Measurements from ENCODE around the gene LRRC73.

The LRRC73 gene

DNA sequence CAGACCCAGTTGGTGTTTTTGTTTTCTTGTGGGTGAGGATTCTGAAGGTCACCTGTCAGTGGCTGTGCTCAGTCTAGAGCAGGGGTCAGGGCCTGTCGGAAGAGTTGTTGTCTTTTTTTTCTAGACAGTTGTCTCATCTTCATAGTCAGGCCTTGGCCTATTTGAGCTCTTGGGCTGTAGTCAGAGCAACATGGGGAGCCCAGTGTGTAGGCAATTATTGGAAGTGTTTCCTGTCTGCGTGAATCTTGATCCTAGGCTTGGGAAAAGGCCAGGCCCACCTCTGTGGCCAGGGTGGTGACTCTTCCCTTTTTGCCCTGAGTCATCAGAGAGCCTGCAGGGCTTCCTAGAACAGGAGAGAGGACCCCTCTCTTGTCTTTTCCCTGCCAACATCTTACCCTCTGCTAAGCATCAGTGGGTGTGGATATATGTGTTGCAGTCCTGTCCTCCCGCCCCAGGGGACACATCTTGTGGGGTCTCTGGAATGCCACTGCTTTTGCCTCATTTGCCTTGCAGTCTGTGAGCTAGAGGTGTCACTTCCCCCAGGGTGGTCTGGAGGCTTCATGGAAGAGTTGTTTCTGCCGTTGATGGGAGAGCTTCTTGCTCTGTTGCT lies 21.4 kb downstream of the LRRC73 start:
- POLR2A ChIA-PET, result no interaction called here
- H3K4me3 ChIP-seq (ENCODE audit: control insufficient read depth in 1 of 7, extremely low read depth in 1 of 7, insufficient read depth in 4 of 7, low read depth in 2 of 7, low read length in 6 of 7), result no peak overlapping the region

DNA sequence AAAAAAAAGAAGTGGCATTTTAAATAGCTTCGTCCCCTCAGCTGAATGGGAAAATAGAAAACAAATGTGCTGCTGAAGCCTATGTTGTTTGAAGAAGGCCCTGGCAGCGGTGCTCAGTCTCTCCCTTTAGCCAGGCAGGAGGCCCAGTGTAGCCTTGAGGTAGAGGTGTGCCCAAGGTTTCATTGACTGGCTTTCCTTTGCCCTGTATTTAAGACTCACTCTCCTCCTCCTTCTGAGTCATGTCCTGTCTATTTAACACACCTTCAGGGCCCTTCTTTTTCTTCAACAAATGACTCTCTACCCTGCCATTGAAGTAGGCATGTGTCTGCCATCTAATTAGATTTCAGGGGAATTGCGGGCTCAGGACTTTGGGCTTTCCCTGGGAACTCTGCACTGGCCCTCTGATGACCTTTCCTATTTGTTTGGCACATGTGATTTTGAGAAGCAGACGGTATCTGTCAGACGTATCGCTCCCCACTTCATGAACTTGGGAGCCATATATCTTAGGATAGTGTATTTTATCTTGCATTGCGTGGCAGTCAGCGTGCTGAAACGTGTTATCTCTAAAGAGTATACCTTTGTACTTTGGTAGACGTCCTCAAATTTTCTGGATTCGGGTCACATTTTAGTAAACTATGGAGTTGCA lies 28.4 kb downstream of the LRRC73 start:
- Histone ChIP-seq H3K36me3 (ENCODE audit: control insufficient read depth in 4 of 4, insufficient read depth in 4 of 4, low read length in 3 of 4) (peaks cover 0 to 9% (median 0%) of the 10 kb centered on the region in 4 experiments), H3K4me3 (ENCODE audit: control insufficient read depth in 1 of 7, extremely low read depth in 1 of 7, insufficient read depth in 4 of 7, low read depth in 2 of 7, low read length in 6 of 7) (no peak overlapping the region), H3K4me1 (ENCODE audit: control extremely low read depth in 1 of 4, control insufficient read depth in 4 of 4, insufficient read depth in 4 of 4, low read length in 3 of 4) (peaks cover 8 to 17% (median 11%) of the 10 kb centered on the region in 4 experiments), H3K27ac (ENCODE audit: insufficient read depth in 1 of 2, low read depth in 1 of 2, low read length in 2 of 2, poor library complexity in 1 of 2, severe bottlenecking in 2 of 2) (no peak overlapping the region), H3K27me3 (replicated peaks in 2 of 5; ENCODE audit: control insufficient read depth in 4 of 5, insufficient read depth in 5 of 5, low read length in 4 of 5) (no peaks in the 10 kb centered on the region), H3K9me3 (ENCODE audit: control extremely low read depth in 1 of 5, control insufficient read depth in 4 of 5, insufficient read depth in 2 of 5, low read depth in 1 of 5, low read length in 4 of 5) (no peaks in the 10 kb centered on the region)
- WGBS (ENCODE audit: insufficient coverage), result 94% methylated on average over 8 of the region's 11 CpGs
- DNase-seq, result no peak
- POLR2A ChIA-PET, result no interaction called here
- CTCF ChIA-PET, result interaction anchor here (0.7 kb wide), 1 partner anchor 217 kb away, joined by 3 read pairs; no protein-coding TSS in a partner anchor

More for the DNA sequence above, 21.4 kb downstream of the LRRC73 start:
- H3K27me3 ChIP-seq (replicated peaks in 2 of 5; ENCODE audit: control insufficient read depth in 4 of 5, insufficient read depth in 5 of 5, low read length in 4 of 5), result no peaks in the 10 kb centered on the region
- WGBS (ENCODE audit: insufficient coverage), result 100% methylated on average over 1 of the region's 4 CpGs
- H3K27ac ChIP-seq (ENCODE audit: insufficient read depth in 1 of 2, low read depth in 1 of 2, low read length in 2 of 2, poor library complexity in 1 of 2, severe bottlenecking in 2 of 2), result no peak overlapping the region
- no peak for DNase-seq
- H3K36me3 ChIP-seq (ENCODE audit: control insufficient read depth in 4 of 4, insufficient read depth in 4 of 4, low read length in 3 of 4), result peaks cover 3 to 27% (median 10%) of the 10 kb centered on the region in 4 experiments
- CTCF ChIA-PET, result interaction anchor here (1.1 to 2.1 kb wide), 4 partner anchors 18 to 27 kb away, joined by 3 to 6 read pairs (median 4); no protein-coding TSS in a partner anchor
- no peaks in the 10 kb centered on the region for H3K9me3 ChIP-seq (ENCODE audit: control extremely low read depth in 1 of 5, control insufficient read depth in 4 of 5, insufficient read depth in 2 of 5, low read depth in 1 of 5, low read length in 4 of 5)
- no peaks in the 10 kb centered on the region for H3K4me1 ChIP-seq (ENCODE audit: control extremely low read depth in 1 of 4, control insufficient read depth in 4 of 4, insufficient read depth in 4 of 4, low read length in 3 of 4)

GRCh38 chr6:43481075-43481474 lies 29.1 kb downstream of the LRRC73 start:
- ChIA-PET POLR2A (no interaction called here), CTCF (interaction anchor here (0.7 to 1.3 kb wide), 3 partner anchors 11 to 216 kb away, joined by 3 read pairs; no protein-coding TSS in a partner anchor)
- Histone ChIP-seq H3K27me3 (replicated peaks in 2 of 5; ENCODE audit: control insufficient read depth in 4 of 5, insufficient read depth in 5 of 5, low read length in 4 of 5) (no peaks in the 10 kb centered on the region), H3K9me3 (ENCODE audit: control extremely low read depth in 1 of 5, control insufficient read depth in 4 of 5, insufficient read depth in 2 of 5, low read depth in 1 of 5, low read length in 4 of 5) (no peaks in the 10 kb centered on the region), H3K36me3 (ENCODE audit: control insufficient read depth in 4 of 4, insufficient read depth in 4 of 4, low read length in 3 of 4) (peaks cover 0 to 8% (median 0%) of the 10 kb centered on the region in 4 experiments), H3K4me3 (ENCODE audit: control insufficient read depth in 1 of 7, extremely low read depth in 1 of 7, insufficient read depth in 4 of 7, low read depth in 2 of 7, low read length in 6 of 7) (no peak overlapping the region), H3K4me1 (ENCODE audit: control extremely low read depth in 1 of 4, control insufficient read depth in 4 of 4, insufficient read depth in 4 of 4, low read length in 3 of 4) (peaks cover 8 to 19% (median 12%) of the 10 kb centered on the region in 4 experiments), H3K27ac (ENCODE audit: insufficient read depth in 1 of 2, low read depth in 1 of 2, low read length in 2 of 2, poor library complexity in 1 of 2, severe bottlenecking in 2 of 2) (no peak overlapping the region)
- peak in 1 of 3 donors; percentile 8 for DNase-seq
- no CpG with 5 or more reads among the region's 2 CpGs for WGBS (ENCODE audit: insufficient coverage)

DNA sequence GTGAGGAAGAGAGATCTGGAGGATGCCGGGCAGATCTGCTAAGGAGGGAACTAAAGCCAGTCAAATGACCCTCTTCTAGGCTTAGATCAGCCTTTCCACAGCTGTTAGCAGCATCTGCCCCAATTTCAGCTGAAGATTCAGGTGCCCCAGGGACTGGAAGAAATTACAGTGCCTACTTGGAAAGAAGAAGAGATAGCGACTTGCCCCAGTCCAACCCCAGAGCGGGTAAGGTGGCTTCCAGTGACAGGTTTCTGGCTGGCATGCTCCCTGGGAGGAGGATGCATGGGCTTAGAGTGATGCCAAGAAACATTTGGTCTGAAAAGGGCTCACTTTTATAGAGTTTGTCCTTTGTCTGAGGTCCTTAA lies 32.2 kb downstream of the LRRC73 start:
- Histone ChIP-seq H3K4me3 (ENCODE audit: control insufficient read depth in 1 of 7, extremely low read depth in 1 of 7, insufficient read depth in 4 of 7, low read depth in 2 of 7, low read length in 6 of 7) (peak overlapping the region; percentile 31 to 84 (median 75)), H3K36me3 (ENCODE audit: control insufficient read depth in 4 of 4, insufficient read depth in 4 of 4, low read length in 3 of 4) (peaks cover 0 to 3% (median 0%) of the 10 kb centered on the region in 4 experiments), H3K4me1 (ENCODE audit: control extremely low read depth in 1 of 4, control insufficient read depth in 4 of 4, insufficient read depth in 4 of 4, low read length in 3 of 4) (peaks cover 8 to 19% (median 12%) of the 10 kb centered on the region in 4 experiments), H3K27ac (ENCODE audit: insufficient read depth in 1 of 2, low read depth in 1 of 2, low read length in 2 of 2, poor library complexity in 1 of 2, severe bottlenecking in 2 of 2) (peak overlapping the region; percentile 87 to 93), H3K27me3 (replicated peaks in 2 of 5; ENCODE audit: control insufficient read depth in 4 of 5, insufficient read depth in 5 of 5, low read length in 4 of 5) (no peaks in the 10 kb centered on the region), H3K9me3 (ENCODE audit: control extremely low read depth in 1 of 5, control insufficient read depth in 4 of 5, insufficient read depth in 2 of 5, low read depth in 1 of 5, low read length in 4 of 5) (no peaks in the 10 kb centered on the region)
- peak in 2 of 3 donors; percentile 13 to 35 for DNase-seq
- ChIA-PET POLR2A (no interaction called here), CTCF (interaction anchor here (1.3 to 1.5 kb wide), 2 partner anchors 44 to 56 kb away, joined by 3 read pairs; no protein-coding TSS in a partner anchor)
- 79% methylated on average over 2 of the region's 3 CpGs for whole genome bisulfite sequencing (ENCODE audit: insufficient coverage)

DNA sequence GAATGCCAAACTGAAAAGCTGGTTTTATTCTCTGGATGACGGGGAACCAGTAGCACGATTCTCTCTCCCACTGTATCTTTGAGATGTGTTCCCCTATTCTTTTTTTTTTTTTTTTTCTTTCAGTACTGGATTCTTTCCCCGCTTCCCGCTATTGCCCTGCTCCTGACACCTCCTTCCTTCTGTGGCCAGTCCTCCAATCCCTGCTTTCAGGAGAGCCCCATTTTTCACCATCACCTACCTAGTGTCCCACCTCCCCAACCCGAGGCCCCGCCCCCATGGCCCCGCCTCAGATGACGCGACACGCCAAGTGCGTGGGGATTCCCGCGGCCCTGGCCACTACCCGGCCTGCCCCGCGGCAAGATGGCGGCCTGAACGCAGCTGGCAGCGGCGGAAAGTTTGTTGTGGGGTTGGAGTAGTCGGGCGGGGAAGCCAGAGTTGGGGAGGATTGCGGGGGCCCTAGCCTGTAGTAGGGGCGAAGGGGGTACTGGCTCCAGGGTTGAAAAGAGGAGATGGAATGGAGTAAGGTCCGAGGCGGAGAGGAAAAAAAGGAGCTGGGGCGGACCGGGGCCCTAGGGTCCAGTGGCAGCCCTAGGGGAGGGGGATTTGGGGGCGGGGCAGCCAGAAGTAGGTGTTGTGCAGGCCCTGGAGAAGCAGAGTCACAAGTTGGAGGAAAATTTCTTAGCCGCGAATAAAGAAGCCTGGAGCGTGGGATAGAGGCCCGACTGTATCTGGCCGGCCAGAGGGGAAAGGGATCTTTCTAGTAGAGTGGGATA lies 32.7 kb downstream of the LRRC73 start, which contains the start of gene TJAP1:
TJAP1 (plus strand) TSS at position 336 of the 773 bp plus-strand sequence. CDS start 21,432 bp downstream, outside the sequence.
- Histone ChIP-seq H3K4me3 (ENCODE audit: control insufficient read depth in 1 of 7, extremely low read depth in 1 of 7, insufficient read depth in 4 of 7, low read depth in 2 of 7, low read length in 6 of 7) (peak within 1 kb of the TSS; percentile 31 to 84 (median 75)), H3K9me3 (ENCODE audit: control extremely low read depth in 1 of 5, control insufficient read depth in 4 of 5, insufficient read depth in 2 of 5, low read depth in 1 of 5, low read length in 4 of 5) (no peaks in the 10 kb centered on the region), H3K27ac (ENCODE audit: insufficient read depth in 1 of 2, low read depth in 1 of 2, low read length in 2 of 2, poor library complexity in 1 of 2, severe bottlenecking in 2 of 2) (peak within 1 kb of the TSS; percentile 87 to 93), H3K27me3 (replicated peaks in 2 of 5; ENCODE audit: control insufficient read depth in 4 of 5, insufficient read depth in 5 of 5, low read length in 4 of 5) (no peaks in the 10 kb centered on the region), H3K4me1 (ENCODE audit: control extremely low read depth in 1 of 4, control insufficient read depth in 4 of 4, insufficient read depth in 4 of 4, low read length in 3 of 4) (peaks cover 8 to 19% (median 12%) of the 10 kb centered on the region in 4 experiments), H3K36me3 (ENCODE audit: control insufficient read depth in 4 of 4, insufficient read depth in 4 of 4, low read length in 3 of 4) (peaks cover 0 to 1% (median 0%) of the 10 kb centered on the region in 4 experiments)
- POLR2A ChIA-PET, result interaction anchor here (0.6 kb wide), 2 partner anchors 80 to 547 kb away, joined by 4 read pairs; no protein-coding TSS in a partner anchor
- CTCF ChIA-PET, result interaction anchor here (1.3 to 1.5 kb wide), 2 partner anchors 44 to 56 kb away, joined by 3 read pairs; no protein-coding TSS in a partner anchor
- 0% methylated on average over 24 of the region's 34 CpGs for WGBS (ENCODE audit: insufficient coverage)
- DNase-seq, result peak; percentile 85 to 93 (median 92)

GRCh38 chr6:43476746-43477145 lies 33.4 kb downstream of the LRRC73 start:
- no peaks in the 10 kb centered on the region for H3K9me3 ChIP-seq (ENCODE audit: control extremely low read depth in 1 of 5, control insufficient read depth in 4 of 5, insufficient read depth in 2 of 5, low read depth in 1 of 5, low read length in 4 of 5)
- 37% methylated on average over 2 of the region's 2 CpGs for WGBS (ENCODE audit: insufficient coverage)
- peak in 2 of 3 donors; percentile 59 to 62 for DNase-seq

More at GRCh38 chr6:43476746-43477145, 33.4 kb downstream of the LRRC73 start:
- ChIA-PET POLR2A (interaction anchor here (0.6 kb wide), 2 partner anchors 79 to 547 kb away, joined by 4 read pairs; no protein-coding TSS in a partner anchor), CTCF (interaction anchor here (1.3 to 1.5 kb wide), 2 partner anchors 43 to 57 kb away, joined by 3 read pairs; no protein-coding TSS in a partner anchor)
- peaks cover 8 to 19% (median 12%) of the 10 kb centered on the region in 4 experiments for H3K4me1 ChIP-seq (ENCODE audit: control extremely low read depth in 1 of 4, control insufficient read depth in 4 of 4, insufficient read depth in 4 of 4, low read length in 3 of 4)
- peak overlapping the region; percentile 40 to 93 for H3K27ac ChIP-seq (ENCODE audit: insufficient read depth in 1 of 2, low read depth in 1 of 2, low read length in 2 of 2, poor library complexity in 1 of 2, severe bottlenecking in 2 of 2)
- no peaks in the 10 kb centered on the region for H3K36me3 ChIP-seq (ENCODE audit: control insufficient read depth in 4 of 4, insufficient read depth in 4 of 4, low read length in 3 of 4)
- peak overlapping the region in 6 of 7 experiments; percentile 72 to 84 (median 76) for H3K4me3 ChIP-seq (ENCODE audit: control insufficient read depth in 1 of 7, extremely low read depth in 1 of 7, insufficient read depth in 4 of 7, low read depth in 2 of 7, low read length in 6 of 7)
- no peaks in the 10 kb centered on the region for H3K27me3 ChIP-seq (replicated peaks in 2 of 5; ENCODE audit: control insufficient read depth in 4 of 5, insufficient read depth in 5 of 5, low read length in 4 of 5)
